ENCODE measurements around the gene FGFR2. TPM values are rescaled to one million over a fixed set of nuclear protein-coding genes. Genes with fewer than 3 reads are reported as not detected.

The FGFR2 gene
- total RNA-seq: 9.7 and 13.8 TPM in 2 replicates

GRCh38 chr10:121598263-121599249 is at the start of gene FGFR2:
Gene FGFR2, minus strand, starts transcription at chr10:121598444. Its CDS starts 4,627 bp downstream, at chr10:121593817.
- Histone ChIP-seq H3K4me2 (ENCODE audit: insufficient read depth, low read length) (peak within 1 kb of the TSS; percentile 58), H3K27me3 (ENCODE audit: insufficient read depth, low read length) (peaks cover 35% of the 10 kb centered on the region), H3K4me3 (ENCODE audit: insufficient read depth, low read length) (peak within 1 kb of the TSS; percentile 47), H2AFZ (ENCODE audit: low read length) (peak within 1 kb of the TSS; percentile 32), H3K36me3 (ENCODE audit: insufficient read depth, low read length) (no peaks in the 10 kb centered on the region), H3K9me3 (ENCODE audit: low read depth, low read length) (no peaks in the 10 kb centered on the region), H4K20me1 (ENCODE audit: insufficient read depth, low read length) (no peaks in the 10 kb centered on the region), H3K27ac (ENCODE audit: low read depth, low read length) (no peak within 1 kb of the TSS), H3K4me1 (ENCODE audit: insufficient read depth, low read length) (peaks cover 3% of the 10 kb centered on the region), H3K79me2 (ENCODE audit: insufficient read depth, low read length) (no peaks in the 10 kb centered on the region)
- no peak for TF ChIP-seq CTCF (IDR thresholded peaks at IDR 0.05; ENCODE audit: extremely low read depth, low read depth, low read length)
- peak; percentile 96 for DNase-seq (ENCODE audit: insufficient read length, low spot score, missing footprints)

GRCh38 chr10:121647401-121647800 is 49.2 kb upstream of the FGFR2 start:
- no peak overlapping the region for H3K27ac ChIP-seq (ENCODE audit: low read depth, low read length)
- no peak overlapping the region for H2AFZ ChIP-seq (ENCODE audit: low read length)
- no peaks in the 10 kb centered on the region for H3K27me3 ChIP-seq (ENCODE audit: insufficient read depth, low read length)
- DNase-seq (ENCODE audit: insufficient read length, low spot score, missing footprints): no peak
- no peaks in the 10 kb centered on the region for H3K9me3 ChIP-seq (ENCODE audit: low read depth, low read length)
- H3K4me3 ChIP-seq (ENCODE audit: insufficient read depth, low read length): no peak overlapping the region
- no peak overlapping the region for H3K4me2 ChIP-seq (ENCODE audit: insufficient read depth, low read length)
- H3K4me1 ChIP-seq (ENCODE audit: insufficient read depth, low read length): no peaks in the 10 kb centered on the region
- no peaks in the 10 kb centered on the region for H3K79me2 ChIP-seq (ENCODE audit: insufficient read depth, low read length)
- no peaks in the 10 kb centered on the region for H3K36me3 ChIP-seq (ENCODE audit: insufficient read depth, low read length)
- no peak for TF ChIP-seq CTCF (IDR thresholded peaks at IDR 0.05; ENCODE audit: extremely low read depth, low read depth, low read length)
- H4K20me1 ChIP-seq (ENCODE audit: insufficient read depth, low read length): no peaks in the 10 kb centered on the region

- no peak overlapping the region for H3K27ac ChIP-seq (ENCODE audit: low read depth, low read length)
These were observed 47.5 kb upstream of the FGFR2 start for GRCh38 chr10:121645696-121646095.

More at GRCh38 chr10:121645696-121646095, 47.5 kb upstream of the FGFR2 start:
- no peak for DNase-seq (ENCODE audit: insufficient read length, low spot score, missing footprints)
- Histone ChIP-seq H3K4me1 (ENCODE audit: insufficient read depth, low read length) (no peaks in the 10 kb centered on the region), H3K9me3 (ENCODE audit: low read depth, low read length) (peaks cover 1% of the 10 kb centered on the region), H4K20me1 (ENCODE audit: insufficient read depth, low read length) (no peaks in the 10 kb centered on the region), H3K79me2 (ENCODE audit: insufficient read depth, low read length) (no peaks in the 10 kb centered on the region), H3K27me3 (ENCODE audit: insufficient read depth, low read length) (no peaks in the 10 kb centered on the region), H3K4me2 (ENCODE audit: insufficient read depth, low read length) (no peak overlapping the region), H3K36me3 (ENCODE audit: insufficient read depth, low read length) (no peaks in the 10 kb centered on the region), H2AFZ (ENCODE audit: low read length) (no peak overlapping the region), H3K4me3 (ENCODE audit: insufficient read depth, low read length) (no peak overlapping the region)
- no peak for TF ChIP-seq CTCF (IDR thresholded peaks at IDR 0.05; ENCODE audit: extremely low read depth, low read depth, low read length)
